Activated T-cell treated with anti-CD3 and anti-CD28 coated beads for 24 hours (primary cell): Measurements from ENCODE around the gene GANAB.
A peak's percentile ranks its signal among the peaks of the same experiment; 100 is the strongest.
"Not testable (repeated sequence)": the region's sequence is repeated elsewhere in the genome, so short reads cannot be mapped to it uniquely, and the experiment has no call there.

Experiments used
- DNase-seq: peaks from one replicate; pipeline ENCODE4 v3.0.0-alpha.2; 2020; ENCODE audit warnings: low read depth

Gene GANAB

GRCh38 chr11:62645946-62646824 lies at the start of gene GANAB:
Gene GANAB (minus strand): TSS chr11:62646613. CDS start chr11:62646599, 14 bp downstream.
- DNase-seq = peak; percentile 99

GRCh38 chr11:62694455-62695167 lies 48.2 kb upstream of the GANAB start:
- DNase-seq = peak; percentile 64

GRCh38 chr11:62693624-62694023 lies 47.2 kb upstream of the GANAB start:
- not testable (repeated sequence) for DNase-seq

DNA sequence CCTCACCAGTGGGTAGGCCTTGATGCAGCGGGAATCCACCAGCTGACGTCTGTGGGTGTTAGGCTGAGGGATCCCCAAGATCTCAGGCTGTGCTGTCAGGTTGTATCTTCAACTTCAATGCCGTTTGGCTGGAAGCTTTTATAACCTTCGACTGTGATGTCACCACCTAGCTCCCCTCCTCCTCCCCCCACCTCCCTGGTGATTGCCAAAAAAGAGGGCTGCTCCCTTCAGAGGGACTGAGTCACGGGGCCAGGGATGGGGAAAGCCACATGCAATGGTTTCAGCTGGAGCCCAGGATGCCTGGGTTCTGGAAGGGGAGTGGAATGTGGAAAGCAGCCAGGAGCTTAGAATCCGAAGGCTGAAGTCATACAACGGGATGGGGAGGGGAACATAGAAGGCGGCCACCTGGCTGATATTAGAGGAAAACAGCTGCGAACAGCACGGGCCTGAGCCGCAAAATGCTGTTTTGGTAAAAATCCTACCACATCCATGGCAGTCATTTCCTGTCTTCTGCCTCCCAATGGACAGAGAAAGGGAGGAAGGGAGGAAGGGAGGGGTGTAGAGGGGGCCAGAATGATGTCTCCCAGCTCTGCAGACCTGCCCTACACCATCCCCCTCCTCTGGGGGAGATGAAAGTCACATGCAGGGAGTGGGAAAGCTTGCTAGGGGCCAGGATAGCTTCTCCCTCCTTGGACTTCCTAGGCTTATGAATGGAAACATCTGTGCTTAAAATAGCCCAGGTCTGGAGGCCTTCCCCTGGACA lies 43.2 kb upstream of the GANAB start, which contains the start of gene LRRN4CL:
Gene LRRN4CL (minus strand): TSS at position 110 of the 763 bp plus-strand sequence. CDS start 1,022 bp downstream, outside the sequence.
- no peak for DNase-seq

GRCh38 chr11:62688491-62688890 lies 42.1 kb upstream of the GANAB start:
- DNase-seq = no peak

GRCh38 chr11:62687508-62688396 lies 41.3 kb upstream of the GANAB start:
- DNase-seq = no peak

- DNase-seq = no peak
These were observed 36.1 kb upstream of the GANAB start for GRCh38 chr11:62682518-62682917.

DNA sequence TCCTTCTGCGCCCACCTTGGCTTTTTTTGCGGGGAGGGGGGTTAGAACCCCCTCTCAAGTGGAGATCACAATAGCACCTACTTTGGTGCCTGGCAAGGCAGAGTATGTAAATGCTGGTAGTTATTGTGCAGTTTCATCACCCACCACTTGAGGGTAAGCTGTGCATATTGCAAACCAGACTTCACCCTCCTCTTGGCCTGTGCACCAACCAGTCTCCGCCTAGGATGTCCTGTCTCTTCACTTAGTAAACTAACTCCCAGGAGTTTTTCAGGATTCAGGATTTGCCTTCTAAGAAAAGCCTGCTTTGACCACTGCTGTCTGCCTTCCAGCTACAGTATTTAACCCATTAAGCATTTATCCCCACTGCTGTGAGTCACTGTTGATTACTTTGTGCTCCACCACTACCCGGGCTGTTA lies 34.4 kb upstream of the GANAB start:
- peak; percentile 23 for DNase-seq

DNA sequence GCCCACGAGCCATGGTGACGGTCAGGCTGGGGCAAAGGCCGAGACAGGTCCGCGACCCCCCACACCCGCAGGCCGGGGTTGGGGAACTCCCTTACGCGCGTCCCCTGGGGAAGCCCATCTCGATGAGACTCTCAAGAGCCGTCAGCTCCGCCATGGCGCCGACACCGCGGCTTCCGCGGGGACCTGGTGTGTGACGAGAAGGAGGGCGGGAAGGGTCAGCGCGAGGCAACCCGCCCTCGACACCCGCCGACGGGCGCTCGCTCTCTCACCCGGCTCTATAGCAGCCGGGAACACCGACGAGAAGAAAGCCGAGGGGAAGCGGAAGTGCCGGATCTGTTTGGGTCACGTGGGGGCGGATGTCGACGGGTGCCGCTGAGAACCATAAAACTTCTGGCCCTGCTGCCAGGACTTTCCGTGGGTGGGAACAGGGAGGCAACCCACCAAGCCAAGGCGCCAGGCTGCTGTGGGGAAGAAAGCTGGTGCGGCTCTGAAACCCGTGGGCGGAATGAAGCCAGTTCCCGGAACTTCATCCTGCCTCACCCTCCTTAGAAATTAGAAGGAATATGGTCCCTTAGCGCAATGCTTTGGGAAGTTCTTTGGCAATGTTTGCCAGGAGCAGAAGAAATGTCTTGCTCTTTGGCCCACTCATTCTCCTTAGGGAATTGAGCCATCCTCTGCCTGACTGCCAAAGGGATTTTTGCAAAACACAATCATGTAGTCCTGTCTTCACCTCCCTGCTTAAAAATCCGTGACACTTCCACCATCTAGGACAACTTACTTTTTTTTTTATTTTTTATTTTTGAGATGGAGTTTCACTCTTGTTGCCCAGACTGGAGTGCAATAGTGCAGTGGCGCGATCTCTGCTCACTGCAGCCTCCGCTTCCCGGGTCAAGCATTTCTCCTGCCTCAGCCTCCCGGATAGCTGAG lies 32.6 kb upstream of the GANAB start, which contains the start of gene UBXN1:
Gene UBXN1 (minus strand): TSS at position 304 of the 927 bp plus-strand sequence. CDS start 150 bp downstream, at position 154.
- DNase-seq = peak; percentile 85

- DNase-seq = no peak
These were observed 32.0 kb upstream of the GANAB start for GRCh38 chr11:62678433-62678769.

DNA sequence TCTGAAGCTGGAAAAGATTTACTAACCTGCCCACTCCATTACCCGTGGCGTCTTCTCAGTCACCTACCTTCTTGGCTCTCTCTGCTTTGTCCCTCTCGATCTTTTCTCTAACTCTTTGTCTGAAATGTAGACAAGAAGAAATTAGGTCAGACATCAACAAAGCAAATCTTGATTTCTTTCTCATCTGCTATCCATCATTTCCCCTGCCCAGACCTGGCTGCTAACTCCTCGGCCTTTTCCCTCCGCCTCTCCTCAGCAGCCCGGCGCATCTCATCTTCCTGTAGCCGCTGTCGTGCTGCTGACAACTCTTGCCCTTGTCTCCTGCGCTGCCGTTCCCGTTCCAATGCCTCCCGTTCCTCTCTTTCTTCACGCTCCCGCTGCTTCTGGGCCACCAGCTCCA lies 31.3 kb upstream of the GANAB start:
- no peak for DNase-seq

DNA sequence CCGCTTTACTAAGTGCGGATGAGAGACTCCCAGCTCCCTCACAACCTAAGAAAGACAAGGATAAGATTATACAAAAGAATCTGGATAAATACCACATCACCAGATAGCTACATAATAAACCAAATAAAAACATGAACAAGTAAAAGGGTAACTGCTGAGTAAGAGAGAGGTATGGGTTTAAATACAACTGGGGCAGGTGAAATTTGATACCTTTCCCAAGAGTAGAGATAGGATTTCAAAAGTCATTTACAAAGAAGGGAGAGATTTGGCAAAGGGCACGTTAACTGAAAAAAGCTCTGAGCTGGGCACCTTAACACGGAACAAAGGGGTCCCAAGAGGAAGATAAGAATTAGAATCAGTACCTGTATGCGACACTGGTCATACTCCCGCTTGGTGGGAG lies 30.7 kb upstream of the GANAB start:
- no peak for DNase-seq

- DNase-seq = no peak
These were observed 30.3 kb upstream of the GANAB start for GRCh38 chr11:62676698-62677097.

DNA sequence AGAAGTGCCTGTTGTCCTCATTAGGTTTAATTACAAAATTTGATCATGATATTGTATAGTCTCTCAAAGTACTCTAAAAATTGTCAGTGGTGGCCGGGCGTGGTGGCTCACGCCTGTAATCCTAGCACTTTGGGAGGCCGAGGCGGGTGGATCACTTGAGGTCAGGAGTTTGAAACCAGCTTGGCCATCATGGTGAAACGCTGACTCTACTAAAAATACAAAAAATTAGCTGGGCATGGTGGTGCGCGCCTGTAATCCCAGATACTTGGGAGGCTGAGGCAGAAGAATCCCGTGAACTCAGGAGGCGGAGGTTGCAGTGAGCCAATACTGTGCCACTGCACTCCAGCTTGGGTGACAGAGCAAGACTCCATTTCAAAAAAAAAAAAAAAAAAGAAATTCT lies 29.0 kb upstream of the GANAB start:
- DNase-seq = not testable (repeated sequence)

DNA sequence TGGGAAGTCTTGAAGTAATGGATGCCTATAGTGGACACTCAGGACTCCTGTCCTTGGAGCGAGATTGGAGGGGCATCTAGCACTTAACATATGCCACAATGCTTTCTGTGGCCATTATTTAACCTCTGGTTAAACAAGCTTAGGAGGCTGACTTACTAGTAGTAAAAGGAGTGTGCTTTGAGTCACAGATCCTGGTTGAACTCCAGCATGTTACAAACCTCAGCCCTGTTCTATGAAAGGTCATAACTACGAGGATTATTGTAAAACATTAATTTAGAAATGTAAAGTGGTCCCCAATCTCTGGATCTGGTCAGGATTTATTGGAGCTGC lies 26.7 kb upstream of the GANAB start:
- no peak for DNase-seq

GRCh38 chr11:62671608-62672389 lies 25.4 kb upstream of the GANAB start, which contains the start of the genes LBHD1 and UQCC3:
Gene LBHD1 (minus strand): TSS chr11:62672267. CDS start chr11:62670031, 2,236 bp downstream.
Gene UQCC3 (plus strand): TSS chr11:62671673. CDS start chr11:62671746, 73 bp downstream.
- DNase-seq = peak; percentile 84

DNA sequence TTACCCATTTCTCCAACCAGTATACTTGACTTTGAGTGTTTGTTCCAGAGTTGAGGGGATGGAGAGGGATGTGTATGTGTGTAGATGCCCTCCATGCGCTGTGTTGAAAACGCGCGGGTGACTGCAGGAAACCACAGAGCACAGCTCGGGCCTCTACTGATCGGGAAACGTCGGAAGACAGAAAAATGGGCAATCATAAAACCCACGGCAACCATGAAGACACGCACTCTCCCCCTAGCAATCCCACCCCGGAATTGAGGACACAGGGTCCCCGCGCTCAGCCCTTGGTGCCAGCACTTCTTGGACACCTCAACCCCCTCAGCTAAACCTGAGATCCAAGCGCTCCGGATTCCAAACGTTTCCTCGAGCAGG lies 24.8 kb upstream of the GANAB start:
- no peak for DNase-seq

- no peak for DNase-seq
These were observed 23.2 kb upstream of the GANAB start for GRCh38 chr11:62669420-62670161.

GRCh38 chr11:62667460-62667859 lies 21.0 kb upstream of the GANAB start:
- DNase-seq = no peak
